ENCODE data around the gene SH3RF3.

DNA sequence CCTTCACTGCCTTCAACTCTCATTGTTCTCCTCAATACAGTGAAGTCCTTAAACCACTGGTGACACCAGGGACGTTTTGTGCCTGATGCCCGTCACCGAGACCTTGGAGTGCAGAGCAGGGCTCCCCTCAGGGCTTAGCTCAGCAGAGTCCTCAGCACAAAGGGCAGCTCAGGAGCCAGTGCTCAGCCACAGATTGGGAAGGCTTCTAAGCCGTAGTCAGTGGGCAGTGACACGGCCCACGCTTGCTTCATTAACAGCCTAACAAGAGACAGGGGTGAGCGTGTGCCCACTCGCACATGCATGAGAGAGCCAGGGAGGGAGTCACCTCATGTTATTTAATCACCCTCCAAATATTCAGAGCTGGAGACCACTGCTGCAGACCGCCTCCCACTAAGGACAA lies 137.5 kb downstream of the SH3RF3 start:
- TF ChIP-seq POLR2A (IDR thresholded peaks at IDR 0.05) (no peak), POLR2AphosphoS5 (IDR thresholded peaks at IDR 0.05) (no peak)
- TF ChIP-seq, protein P1, sequence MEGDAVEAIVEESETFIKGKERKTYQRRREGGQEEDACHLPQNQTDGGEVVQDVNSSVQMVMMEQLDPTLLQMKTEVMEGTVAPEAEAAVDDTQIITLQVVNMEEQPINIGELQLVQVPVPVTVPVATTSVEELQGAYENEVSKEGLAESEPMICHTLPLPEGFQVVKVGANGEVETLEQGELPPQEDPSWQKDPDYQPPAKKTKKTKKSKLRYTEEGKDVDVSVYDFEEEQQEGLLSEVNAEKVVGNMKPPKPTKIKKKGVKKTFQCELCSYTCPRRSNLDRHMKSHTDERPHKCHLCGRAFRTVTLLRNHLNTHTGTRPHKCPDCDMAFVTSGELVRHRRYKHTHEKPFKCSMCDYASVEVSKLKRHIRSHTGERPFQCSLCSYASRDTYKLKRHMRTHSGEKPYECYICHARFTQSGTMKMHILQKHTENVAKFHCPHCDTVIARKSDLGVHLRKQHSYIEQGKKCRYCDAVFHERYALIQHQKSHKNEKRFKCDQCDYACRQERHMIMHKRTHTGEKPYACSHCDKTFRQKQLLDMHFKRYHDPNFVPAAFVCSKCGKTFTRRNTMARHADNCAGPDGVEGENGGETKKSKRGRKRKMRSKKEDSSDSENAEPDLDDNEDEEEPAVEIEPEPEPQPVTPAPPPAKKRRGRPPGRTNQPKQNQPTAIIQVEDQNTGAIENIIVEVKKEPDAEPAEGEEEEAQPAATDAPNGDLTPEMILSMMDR (IDR thresholded peaks at IDR 0.05) = no peak

Data from breast epithelium (tissue), 3 donors.